GM21390 (cell line): ENCODE measurements around the gene TMED10.
"Not testable (repeated sequence)": the region's sequence is repeated elsewhere in the genome, so short reads cannot be mapped to it uniquely, and the experiment has no call there.

Experiments
- ATAC-seq: cut with Tn5 transposase; IDR thresholded peaks from one replicate; pipeline ENCODE4 v1.9.1; 2021; ENCODE audit not compliant: unreplicated experiment

The TMED10 gene

GRCh38 chr14:75162631-75163030 lies 13.8 kb downstream of the TMED10 start:
- no peak for ATAC-seq

- ATAC-seq, result no peak
Measured at GRCh38 chr14:75158843-75159614, 17.4 kb downstream of the TMED10 start.

GRCh38 chr14:75156901-75157300 lies 19.5 kb downstream of the TMED10 start:
- ATAC-seq, result no peak

GRCh38 chr14:75156111-75156510 lies 20.3 kb downstream of the TMED10 start:
- ATAC-seq, result no peak

GRCh38 chr14:75155169-75155568 lies 21.2 kb downstream of the TMED10 start:
- ATAC-seq, result no peak

GRCh38 chr14:75153295-75153694 lies 23.1 kb downstream of the TMED10 start:
- no peak for ATAC-seq

- ATAC-seq, result no peak
Measured at GRCh38 chr14:75151851-75152250, 24.6 kb downstream of the TMED10 start.

- not testable (repeated sequence) for ATAC-seq
Measured at GRCh38 chr14:75150637-75151036, 25.8 kb downstream of the TMED10 start.

- ATAC-seq, result no peak
Measured at GRCh38 chr14:75150150-75150549, 26.3 kb downstream of the TMED10 start.

GRCh38 chr14:75147423-75148071 lies 28.9 kb downstream of the TMED10 start:
- ATAC-seq, result no peak

GRCh38 chr14:75144944-75145343 lies 31.5 kb downstream of the TMED10 start:
- no peak for ATAC-seq

GRCh38 chr14:75143761-75144527 lies 32.5 kb downstream of the TMED10 start:
- ATAC-seq, result no peak

- ATAC-seq, result no peak
Measured at GRCh38 chr14:75142494-75142893, 33.9 kb downstream of the TMED10 start.

GRCh38 chr14:75141967-75142366 lies 34.4 kb downstream of the TMED10 start:
- no peak for ATAC-seq

GRCh38 chr14:75141062-75141461 lies 35.4 kb downstream of the TMED10 start:
- no peak for ATAC-seq

- no peak for ATAC-seq
Measured at GRCh38 chr14:75140620-75141019, 35.8 kb downstream of the TMED10 start.

GRCh38 chr14:75139185-75139584 lies 37.2 kb downstream of the TMED10 start:
- no peak for ATAC-seq

- ATAC-seq, result no peak
Measured at GRCh38 chr14:75138492-75138891, 37.9 kb downstream of the TMED10 start.

- ATAC-seq, result no peak
Measured at GRCh38 chr14:75134644-75135043, 41.8 kb downstream of the TMED10 start.

GRCh38 chr14:75133597-75133996 lies 42.8 kb downstream of the TMED10 start:
- no peak for ATAC-seq

GRCh38 chr14:75132382-75133086 lies 43.9 kb downstream of the TMED10 start:
- no peak for ATAC-seq
